NB4 (cell line): ENCODE data around the gene ASB1.

Source experiments
- DNase-seq: peaks from one replicate; pipeline ENCODE4 v3.0.0; 2010; ENCODE audit warnings: low read depth
- H3K4me3 ChIP-seq: one replicate; pipeline ENCODE4 v1.5.1; 2011; ENCODE audit warnings: mild to moderate bottlenecking, low read depth, low read length, moderate library complexity
- MYC ChIP-seq: IDR thresholded peaks from 2 replicates; pipeline ENCODE4 v1.6.1; 2011; ENCODE audit warnings: low read depth, low read length
- POLR2A ChIP-seq: IDR thresholded peaks from 2 replicates; pipeline ENCODE4 v1.6.1; 2011; ENCODE audit warnings: mild to moderate bottlenecking; ENCODE audit not compliant: insufficient read length; ENCODE audit errors: extremely low read depth
- TF ChIP-seq, protein P1 (sequence below): IDR thresholded peaks from one replicate; pipeline ENCODE4 v1.5.1; 2012; ENCODE audit warnings: low read depth, low read length
- TF ChIP-seq, protein P2 (sequence below): IDR thresholded peaks from 2 replicates; pipeline ENCODE4 v1.6.1; 2011; ENCODE audit warnings: low read depth, low read length

Gene ASB1

DNA sequence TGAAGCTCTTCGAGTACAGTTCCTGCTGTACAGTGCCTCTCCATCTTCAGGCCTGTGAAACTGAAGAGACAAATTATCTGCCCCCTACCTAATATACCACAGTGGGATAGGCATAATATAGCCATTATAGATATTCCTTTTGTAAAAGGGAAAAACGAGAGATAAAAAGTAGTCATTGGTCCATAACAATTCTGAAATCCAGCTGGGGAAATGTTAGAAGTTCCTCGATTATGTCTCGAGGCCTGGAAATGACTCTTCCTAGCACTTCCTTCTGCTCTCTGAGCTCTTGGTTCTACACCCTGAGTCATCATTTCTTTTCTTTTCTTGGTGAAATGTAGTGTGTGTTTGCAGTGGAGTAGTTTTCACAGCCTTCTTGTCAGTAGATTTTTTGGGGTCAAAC, 51.5 kb downstream of the ASB1 start:
- no peak for DNase-seq
- no peak for TF ChIP-seq POLR2A
- TF ChIP-seq, protein P1, sequence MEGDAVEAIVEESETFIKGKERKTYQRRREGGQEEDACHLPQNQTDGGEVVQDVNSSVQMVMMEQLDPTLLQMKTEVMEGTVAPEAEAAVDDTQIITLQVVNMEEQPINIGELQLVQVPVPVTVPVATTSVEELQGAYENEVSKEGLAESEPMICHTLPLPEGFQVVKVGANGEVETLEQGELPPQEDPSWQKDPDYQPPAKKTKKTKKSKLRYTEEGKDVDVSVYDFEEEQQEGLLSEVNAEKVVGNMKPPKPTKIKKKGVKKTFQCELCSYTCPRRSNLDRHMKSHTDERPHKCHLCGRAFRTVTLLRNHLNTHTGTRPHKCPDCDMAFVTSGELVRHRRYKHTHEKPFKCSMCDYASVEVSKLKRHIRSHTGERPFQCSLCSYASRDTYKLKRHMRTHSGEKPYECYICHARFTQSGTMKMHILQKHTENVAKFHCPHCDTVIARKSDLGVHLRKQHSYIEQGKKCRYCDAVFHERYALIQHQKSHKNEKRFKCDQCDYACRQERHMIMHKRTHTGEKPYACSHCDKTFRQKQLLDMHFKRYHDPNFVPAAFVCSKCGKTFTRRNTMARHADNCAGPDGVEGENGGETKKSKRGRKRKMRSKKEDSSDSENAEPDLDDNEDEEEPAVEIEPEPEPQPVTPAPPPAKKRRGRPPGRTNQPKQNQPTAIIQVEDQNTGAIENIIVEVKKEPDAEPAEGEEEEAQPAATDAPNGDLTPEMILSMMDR, result no peak
- no peak for TF ChIP-seq MYC
- TF ChIP-seq, protein P2, sequence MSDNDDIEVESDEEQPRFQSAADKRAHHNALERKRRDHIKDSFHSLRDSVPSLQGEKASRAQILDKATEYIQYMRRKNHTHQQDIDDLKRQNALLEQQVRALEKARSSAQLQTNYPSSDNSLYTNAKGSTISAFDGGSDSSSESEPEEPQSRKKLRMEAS, result no peak
- no peak overlapping the region for H3K4me3 ChIP-seq

DNA sequence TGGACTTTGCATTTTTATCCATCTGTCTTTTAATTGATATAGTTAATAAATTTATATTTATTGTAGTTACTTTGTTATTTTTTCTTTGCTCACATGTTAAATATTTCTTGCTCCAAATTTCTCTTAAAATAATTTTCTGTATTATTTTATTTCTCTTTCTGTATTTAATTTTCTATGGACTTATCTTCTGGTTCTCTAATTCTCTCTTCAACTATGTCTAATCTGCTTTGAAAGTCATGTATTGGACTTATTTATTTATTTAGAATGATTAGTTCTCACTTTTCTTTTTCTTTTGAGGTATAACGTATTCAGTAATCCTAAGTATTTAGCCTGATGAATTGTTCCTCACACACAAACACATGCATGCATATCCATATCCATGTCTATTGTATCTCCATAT, 53.1 kb downstream of the ASB1 start:
- H3K4me3 ChIP-seq, result no peak overlapping the region
- no peak for DNase-seq
- TF ChIP-seq MYC (no peak), POLR2A (no peak)
- TF ChIP-seq, protein P2, result no peak
- TF ChIP-seq, protein P1, result no peak

- DNase-seq, result no peak
- H3K4me3 ChIP-seq, result no peak overlapping the region
- TF ChIP-seq MYC, result no peak
- TF ChIP-seq, protein P1, result no peak
- TF ChIP-seq, protein P2, result no peak
- TF ChIP-seq POLR2A, result no peak
These were observed 56.3 kb downstream of the ASB1 start for GRCh38 chr2:238483021-238483420.

DNA sequence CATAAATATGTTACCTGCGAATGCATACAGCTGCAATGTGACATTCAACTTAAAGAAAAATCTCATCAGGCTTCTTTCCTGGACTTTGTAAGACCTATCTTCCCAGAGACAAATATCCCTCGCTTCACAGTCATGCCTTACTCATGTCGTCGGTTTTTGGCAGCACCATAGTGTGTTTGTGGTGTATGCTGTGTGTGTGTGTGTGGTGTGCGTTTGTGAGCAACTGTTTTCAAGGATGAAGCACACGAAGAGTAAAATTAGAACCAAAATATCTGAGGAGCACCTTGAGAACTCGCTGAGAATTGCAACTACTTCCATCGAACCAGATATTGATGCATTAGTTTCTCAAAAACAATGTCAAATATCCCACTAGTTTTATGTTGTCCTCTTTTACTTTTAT, 56.9 kb downstream of the ASB1 start:
- H3K4me3 ChIP-seq, result no peak overlapping the region
- no peak for DNase-seq
- TF ChIP-seq, protein P1, result no peak
- TF ChIP-seq MYC (no peak), POLR2A (no peak)
- TF ChIP-seq, protein P2, result no peak

DNA sequence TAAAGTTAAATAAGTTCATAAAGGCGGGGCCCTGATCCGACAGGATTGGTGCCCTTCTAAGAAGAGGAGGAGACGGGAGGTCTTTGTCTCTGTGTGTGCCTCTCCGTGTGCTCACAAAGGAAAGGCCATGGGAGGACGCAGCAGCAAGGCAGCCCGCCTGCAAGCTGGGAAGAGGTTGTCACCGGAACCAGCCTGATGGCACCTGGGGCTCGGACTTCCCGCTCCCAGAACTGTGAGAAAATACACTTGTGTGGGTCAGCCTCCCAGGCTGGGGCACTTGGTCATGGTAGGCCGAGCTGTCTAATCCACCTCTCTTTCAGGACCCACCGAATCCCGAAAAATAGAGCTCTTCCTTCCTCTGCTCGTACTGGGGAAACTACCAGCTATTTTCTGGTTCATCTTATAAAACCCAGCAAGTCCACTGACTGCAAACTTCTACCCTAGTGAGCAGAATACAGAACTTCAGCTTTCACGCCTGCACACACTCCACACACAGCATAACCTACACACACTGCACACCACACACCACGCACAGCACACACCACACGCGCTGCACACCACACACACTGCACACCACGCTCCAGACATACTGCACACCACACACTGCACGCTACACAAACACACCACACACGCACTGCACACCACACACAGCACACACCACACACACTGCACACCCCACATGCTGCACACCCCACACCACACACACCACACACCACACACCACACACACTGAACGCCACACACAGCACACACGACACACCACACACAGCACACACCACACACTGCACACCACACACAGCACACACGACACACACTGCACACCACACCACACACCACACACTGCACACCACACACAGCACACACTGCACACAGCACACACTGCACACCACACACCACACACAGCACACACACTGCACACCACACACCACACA, 58.1 kb downstream of the ASB1 start:
- DNase-seq, result no peak
- H3K4me3 ChIP-seq, result no peak overlapping the region
- TF ChIP-seq MYC (no peak), POLR2A (no peak)
- TF ChIP-seq, protein P2, result no peak
- TF ChIP-seq, protein P1, result no peak
